BJ (cell line): ENCODE data around the gene EZR. TPM values are rescaled to one million over a fixed set of nuclear protein-coding genes. Genes with fewer than 3 reads are reported as not detected.
A peak's percentile ranks its signal among the peaks of the same experiment; 100 is the strongest.

Experiments
- CTCF ChIA-PET: fragments of 350-600 bp; formaldehyde crosslinking; extraction: SDS; loops from one replicate; lab custom pipeline; 2021; ENCODE audit warnings: antibody characterized with exemption, inconsistent platforms; lab: Yijun Ruan, JAX
- POLR2A ChIA-PET: fragments of 300-600 bp; sonication (Branson Sonifier 250); formaldehyde crosslinking; extraction: SDS; loops from one replicate; lab custom pipeline; 2021; ENCODE audit warnings: antibody characterized with exemption; lab: Charles Lee
- DNase-seq: peaks from one replicate; pipeline ENCODE4 v3.0.0-alpha.2; 2011; ENCODE audit warnings: low read depth
- H3K27me3 ChIP-seq: 2 replicates; pipeline ENCODE4 v1.6.0; 2011; ENCODE audit warnings: low read length; ENCODE audit not compliant: control insufficient read depth, insufficient read depth
- H3K36me3 ChIP-seq: 2 replicates; pipeline ENCODE4 v1.5.1; 2011; ENCODE audit warnings: low read length; ENCODE audit not compliant: control insufficient read depth, insufficient read depth
- H3K4me3 ChIP-seq: 2 replicates; pipeline ENCODE4 v1.5.1; 2011; ENCODE audit warnings: low read depth, mild to moderate bottlenecking, control low read depth, low read length
- CTCF ChIP-seq: IDR thresholded peaks from 2 replicates; pipeline ENCODE4 v1.5.1; 2011; ENCODE audit warnings: low read depth, mild to moderate bottlenecking, control low read depth, inconsistent platforms, low read length, moderate library complexity; ENCODE audit not compliant: insufficient read depth
- polyA plus RNA-seq: library from polyadenylated mRNA; depleted of rRNA; stranded (reverse); fragments of >200 nt; gene quantifications from 2 replicates; pipeline ENCODE4 v1.2.3, GENCODE V29; 2011

The EZR gene
- polyA plus RNA-seq, 1 experiment, result 117 TPM

GRCh38 chr6:158819977-158820622, 932 bp upstream of the EZR start:
- no peak for DNase-seq
- POLR2A ChIA-PET, result no interaction called here
- CTCF ChIA-PET, result interaction anchor here (1.0 to 1.2 kb wide), 2 partner anchors 9 to 49 kb away, joined by 3 read pairs; no protein-coding TSS in a partner anchor
- no peak for TF ChIP-seq CTCF
- Histone ChIP-seq H3K4me3 (no peak overlapping the region), H3K36me3 (no peaks in the 10 kb centered on the region), H3K27me3 (no peaks in the 10 kb centered on the region)

GRCh38 chr6:158818581-158819212, 471 bp downstream of the EZR start:
- no peak for TF ChIP-seq CTCF

GRCh38 chr6:158817728-158818580, 1.2 kb downstream of the EZR start:
- ChIA-PET CTCF (interaction anchor here (1.1 kb wide), 1 partner anchor 317 kb away, joined by 4 read pairs; no protein-coding TSS in a partner anchor), POLR2A (no interaction called here)
- Histone ChIP-seq H3K27me3 (no peaks in the 10 kb centered on the region), H3K4me3 (peak overlapping the region; percentile 68), H3K36me3 (peaks cover 2% of the 10 kb centered on the region; the same call in 1 of the 2 replicates)
- TF ChIP-seq CTCF, result no peak
- DNase-seq, result no peak

More at GRCh38 chr6:158818581-158819212, 471 bp downstream of the EZR start:
- H3K27me3 ChIP-seq, result no peaks in the 10 kb centered on the region
- ChIA-PET POLR2A (no interaction called here), CTCF (no interaction called here)
- H3K4me3 ChIP-seq, result peak overlapping the region; percentile 68
- H3K36me3 ChIP-seq, result no peaks in the 10 kb centered on the region; the same call in 1 of the 2 replicates
- no peak for DNase-seq

DNA sequence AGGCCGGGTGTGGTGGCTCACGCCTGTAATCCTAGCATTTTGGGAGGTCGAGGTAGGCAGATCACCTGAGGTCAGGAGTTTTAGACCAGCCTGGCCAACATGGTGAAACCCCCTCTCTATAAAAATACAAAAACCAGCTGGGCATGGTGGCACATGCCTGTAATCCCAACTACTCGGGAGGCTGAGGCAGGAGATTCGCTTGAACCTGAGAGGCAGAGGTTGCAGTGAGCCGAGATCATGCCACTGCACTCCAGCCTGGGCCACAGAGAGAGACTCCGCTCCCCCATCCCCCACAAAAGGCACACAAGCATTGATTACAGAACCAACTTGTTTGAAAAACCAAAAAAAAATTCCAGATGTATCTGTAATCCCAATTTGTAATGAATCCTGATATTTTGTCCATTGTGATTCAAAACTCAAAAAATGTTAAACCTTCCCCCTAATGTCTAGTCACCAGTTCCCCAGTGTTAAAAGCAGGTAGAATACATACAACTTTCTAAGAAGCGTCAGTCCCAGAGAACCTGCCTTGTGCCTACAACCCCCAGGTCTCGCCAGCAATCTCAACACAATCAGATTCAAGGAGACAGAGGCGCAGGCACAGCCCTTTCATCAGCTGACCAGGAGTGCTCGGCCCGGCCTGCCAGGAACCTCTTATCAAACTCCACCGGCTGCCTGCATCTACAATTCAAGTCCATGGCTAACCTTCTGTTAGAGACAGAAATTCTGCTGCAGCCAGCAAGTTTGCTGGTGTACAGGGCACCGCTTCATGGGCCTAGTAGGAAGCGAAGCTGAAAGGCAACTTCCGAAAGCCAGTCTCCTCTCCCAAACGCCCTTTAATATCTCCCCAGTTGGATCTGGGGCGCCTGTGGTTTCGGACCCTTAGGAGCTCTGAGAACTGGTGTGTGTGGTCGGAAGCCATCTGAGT, 2.1 kb downstream of the EZR start:
- DNase-seq, result no peak

More for the DNA sequence above, 2.1 kb downstream of the EZR start:
- H3K4me3 ChIP-seq, result peak overlapping the region; percentile 68
- ChIA-PET POLR2A (interaction anchor here (0.5 kb wide), 1 partner anchor 57 kb away, joined by 8 read pairs; no protein-coding TSS in a partner anchor), CTCF (interaction anchor here (1.1 kb wide), 1 partner anchor 318 kb away, joined by 4 read pairs; no protein-coding TSS in a partner anchor)
- no peak for TF ChIP-seq CTCF
- H3K36me3 ChIP-seq, result peaks cover 4% of the 10 kb centered on the region; the same call in 1 of the 2 replicates
- no peaks in the 10 kb centered on the region for H3K27me3 ChIP-seq
